DMS 273 treated with DMSO at 0.1 percent for 48 hours (cell line): ENCODE data around the gene AQP12B.
"Not testable (repeated sequence)": the region's sequence is repeated elsewhere in the genome, so short reads cannot be mapped to it uniquely, and the experiment has no call there.

Experiments
- DNase-seq: peaks from one replicate; lab custom pipeline; 2025; lab: John Stamatoyannopoulos, UW

The AQP12B gene, protein sequence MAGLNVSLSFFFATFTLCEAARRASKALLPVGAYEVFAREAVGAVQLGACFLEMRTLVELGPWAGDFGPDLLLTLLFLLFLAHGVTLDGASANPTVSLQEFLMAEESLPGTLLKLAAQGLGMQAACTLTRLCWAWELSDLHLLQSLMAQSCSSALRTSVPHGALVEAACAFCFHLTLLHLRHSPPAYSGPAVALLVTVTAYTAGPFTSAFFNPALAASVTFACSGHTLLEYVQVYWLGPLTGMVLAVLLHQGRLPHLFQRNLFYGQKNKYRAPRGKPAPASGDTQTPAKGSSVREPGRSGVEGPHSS

DNA sequence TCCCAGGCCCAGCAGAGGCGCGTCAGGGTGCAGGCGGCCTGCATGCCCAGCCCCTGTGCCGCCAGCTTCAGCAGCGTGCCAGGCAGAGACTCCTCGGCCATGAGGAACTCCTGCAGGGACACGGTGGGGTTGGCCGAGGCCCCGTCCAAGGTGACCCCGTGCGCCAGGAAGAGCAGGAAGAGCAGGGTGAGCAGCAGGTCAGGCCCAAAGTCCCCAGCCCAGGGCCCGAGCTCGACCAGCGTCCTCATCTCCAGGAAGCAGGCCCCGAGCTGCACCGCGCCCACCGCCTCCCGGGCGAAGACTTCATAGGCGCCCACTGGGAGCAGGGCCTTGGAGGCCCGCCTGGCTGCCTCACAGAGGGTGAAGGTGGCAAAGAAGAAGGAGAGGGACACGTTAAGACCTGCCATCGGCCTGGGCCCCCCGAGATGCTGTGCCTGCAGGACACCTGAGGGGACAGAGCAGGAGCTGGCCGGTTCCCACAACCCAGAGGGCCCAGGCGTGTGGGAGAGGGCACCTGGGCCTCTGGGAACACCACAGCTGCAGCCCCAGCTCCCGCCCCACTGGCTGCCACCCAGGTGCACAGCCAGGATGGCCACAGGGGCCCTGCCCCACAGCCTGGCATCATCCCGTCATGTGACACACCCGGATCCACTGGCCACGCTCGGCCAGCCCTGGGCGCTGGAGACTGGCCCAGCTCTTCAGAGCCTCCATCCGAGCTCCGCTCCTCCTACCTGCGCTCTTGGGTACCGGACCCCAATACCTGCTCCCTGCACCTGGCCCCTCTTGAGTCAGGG lies at the start of gene AQP12B:
AQP12B (minus strand) TSS at position 455 of the 794 bp plus-strand sequence; CDS start at position 407, 48 bp downstream.
- not testable (repeated sequence) for DNase-seq

DNA sequence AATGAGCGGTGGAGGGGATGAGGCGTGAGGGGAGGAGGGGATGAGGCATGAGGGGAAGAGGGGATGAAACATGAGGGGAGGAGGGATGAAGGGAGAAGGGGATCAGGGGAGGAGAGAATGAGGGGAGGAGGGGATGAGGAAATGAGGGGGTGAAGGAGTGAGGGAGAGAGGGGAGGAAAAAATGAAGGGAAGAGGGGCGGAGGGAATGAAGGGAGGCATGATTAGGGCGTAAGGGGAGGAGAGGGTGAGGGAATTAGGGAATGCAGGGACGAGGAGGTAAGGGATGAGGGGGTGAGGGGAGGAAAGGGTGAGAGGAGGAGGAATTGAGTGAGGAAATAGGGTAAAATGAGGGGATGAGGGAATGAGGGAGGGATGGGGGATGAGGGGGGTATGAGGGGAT lies 49.5 kb upstream of the AQP12B start:
- DNase-seq, result no peak

DNA sequence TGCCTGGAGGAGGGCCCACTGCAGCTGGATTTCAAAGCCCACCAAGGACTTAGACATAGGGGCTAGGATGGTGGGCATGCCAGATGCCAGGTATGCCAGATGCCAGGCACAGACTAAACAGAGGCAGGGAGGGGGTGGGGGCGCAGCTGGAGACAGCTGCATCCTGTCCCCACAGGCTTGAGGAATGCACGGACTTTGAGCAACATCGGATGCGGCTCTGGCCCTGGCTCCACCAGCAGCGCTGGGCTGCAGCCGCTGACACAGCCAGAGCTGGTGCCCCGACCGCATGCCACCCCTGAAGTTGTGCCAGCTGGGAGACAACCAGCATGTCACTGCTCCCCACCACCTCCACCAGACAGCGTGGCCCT lies 48.5 kb upstream of the AQP12B start:
- DNase-seq, result no peak

DNA sequence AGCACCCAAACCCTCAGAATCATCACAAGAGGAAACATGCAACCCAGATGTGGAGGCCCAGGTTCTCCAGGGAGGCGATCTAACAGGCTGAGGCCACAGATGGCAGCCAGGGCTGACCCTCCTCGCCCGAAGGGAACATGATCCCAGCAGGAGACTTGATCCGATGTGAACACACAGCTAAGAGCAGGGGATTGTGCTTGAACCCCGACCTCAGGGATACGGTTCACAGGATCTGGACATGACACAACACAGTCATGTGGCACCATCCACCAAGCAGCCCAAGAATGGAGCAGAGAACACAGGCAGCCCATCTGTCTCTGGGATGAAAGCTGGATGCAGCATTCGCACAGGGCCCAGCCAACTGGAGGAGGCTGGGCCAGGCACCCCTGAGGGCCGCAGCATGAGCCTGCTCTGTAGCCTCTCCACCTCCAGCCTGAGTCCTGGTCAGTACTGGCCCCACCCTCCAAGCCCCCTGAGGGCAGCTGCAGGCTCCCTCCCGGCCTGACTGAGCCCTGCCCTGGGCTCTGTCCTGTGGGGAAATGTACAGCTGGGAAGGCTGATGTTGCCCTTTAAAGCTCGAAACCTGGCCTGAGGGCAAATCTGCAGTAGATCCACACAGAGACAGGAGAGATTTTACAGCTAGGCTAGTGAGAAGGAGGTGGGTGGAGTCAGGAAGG lies 48.0 kb upstream of the AQP12B start:
- DNase-seq, result no peak

DNA sequence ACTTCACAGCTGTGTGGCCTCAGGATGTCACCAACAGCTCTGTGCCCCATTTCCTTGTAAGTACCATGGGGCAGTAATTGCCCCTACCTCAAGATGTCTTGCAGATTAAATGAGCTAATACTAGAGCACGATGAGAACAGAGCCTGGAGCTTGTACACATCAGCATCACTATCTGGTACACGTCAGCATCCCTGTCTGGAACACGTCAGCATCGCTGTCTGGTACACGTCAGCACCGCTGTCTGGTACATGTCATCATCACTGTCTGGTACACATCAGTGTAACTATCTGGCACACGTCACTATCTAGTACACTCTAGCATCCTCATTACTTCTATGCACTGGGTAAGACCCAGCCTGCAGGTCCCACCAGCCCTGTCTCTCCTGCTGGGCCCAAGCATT lies 46.1 kb upstream of the AQP12B start:
- DNase-seq, result no peak

DNA sequence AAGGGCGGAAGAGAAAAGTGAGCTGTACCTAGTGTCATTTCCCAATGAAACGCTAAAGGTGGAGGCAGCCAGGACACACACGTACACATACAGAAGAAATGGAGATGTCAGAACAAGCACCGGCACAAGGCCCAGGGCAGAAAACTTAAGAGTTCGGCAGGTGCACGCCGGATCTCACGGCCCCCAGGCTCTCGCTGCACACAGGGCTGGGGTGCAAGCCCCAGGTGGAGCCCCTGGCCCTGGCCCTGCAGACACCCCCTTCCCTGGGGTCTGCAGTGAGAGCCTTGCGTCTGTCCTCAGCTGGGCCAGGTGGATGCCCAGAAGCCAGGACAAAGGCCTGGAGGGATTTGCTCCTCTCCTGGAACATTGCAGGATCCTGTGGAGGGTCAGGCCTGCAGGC lies 45.7 kb upstream of the AQP12B start:
- no peak for DNase-seq

DNA sequence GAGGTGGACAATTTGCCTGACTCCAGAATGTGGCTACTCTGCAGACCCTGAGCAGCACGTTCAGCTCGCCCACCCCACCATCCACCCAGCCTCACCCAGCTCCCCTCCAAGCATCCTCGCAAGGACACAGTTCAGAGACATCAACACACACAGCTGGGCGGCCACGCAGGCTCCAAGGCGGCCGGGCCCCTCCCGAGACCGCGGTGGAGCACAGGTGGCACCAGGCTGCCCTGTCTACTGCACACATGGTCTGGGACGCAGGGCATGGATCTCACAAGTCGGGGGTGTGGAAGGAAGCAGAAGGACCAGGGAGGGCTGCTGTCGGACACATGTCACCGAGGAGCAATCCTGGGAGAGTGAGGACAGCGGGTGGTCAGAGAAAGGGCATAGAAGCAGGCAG lies 45.2 kb upstream of the AQP12B start:
- DNase-seq, result no peak

DNA sequence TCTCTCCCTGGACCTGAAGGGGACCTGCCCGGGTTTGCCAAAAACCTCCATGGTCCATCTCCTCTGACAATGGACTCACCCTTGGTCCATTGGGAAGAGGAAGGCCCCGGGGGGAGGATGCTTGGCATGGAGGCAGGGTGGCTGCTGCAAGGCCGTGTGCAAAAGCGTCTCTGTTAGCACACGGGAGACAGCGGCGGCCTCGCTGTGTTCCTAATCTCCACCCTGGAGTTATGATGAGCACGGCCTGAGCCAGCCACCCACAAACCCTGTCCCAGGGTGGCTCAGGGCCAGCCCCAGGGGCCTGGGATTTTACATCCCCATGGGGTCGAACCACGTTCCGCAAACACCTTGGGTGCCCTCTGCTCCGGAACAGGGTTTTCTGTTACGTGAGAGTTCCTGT lies 44.8 kb upstream of the AQP12B start:
- DNase-seq, result no peak

DNA sequence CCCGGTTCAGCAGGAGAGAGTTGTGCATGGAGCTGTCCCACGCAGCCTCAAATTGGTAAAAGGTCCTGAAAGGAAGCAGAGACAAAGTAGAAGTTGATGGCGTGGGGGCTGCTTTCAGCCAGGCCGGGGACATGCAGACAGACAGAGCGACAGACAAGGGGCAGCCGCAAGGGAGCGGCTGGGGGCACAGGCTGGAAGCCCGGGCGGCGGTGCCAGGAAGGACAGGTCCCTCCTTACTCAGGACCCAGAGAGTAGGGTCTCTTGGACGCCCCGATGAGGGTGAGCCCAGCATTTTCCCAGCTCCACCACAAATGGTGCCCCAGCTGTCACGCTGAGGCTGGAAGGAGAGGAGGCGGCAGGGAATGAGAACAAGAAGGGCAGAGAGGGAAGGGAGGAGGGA lies 44.2 kb upstream of the AQP12B start:
- DNase-seq, result no peak

DNA sequence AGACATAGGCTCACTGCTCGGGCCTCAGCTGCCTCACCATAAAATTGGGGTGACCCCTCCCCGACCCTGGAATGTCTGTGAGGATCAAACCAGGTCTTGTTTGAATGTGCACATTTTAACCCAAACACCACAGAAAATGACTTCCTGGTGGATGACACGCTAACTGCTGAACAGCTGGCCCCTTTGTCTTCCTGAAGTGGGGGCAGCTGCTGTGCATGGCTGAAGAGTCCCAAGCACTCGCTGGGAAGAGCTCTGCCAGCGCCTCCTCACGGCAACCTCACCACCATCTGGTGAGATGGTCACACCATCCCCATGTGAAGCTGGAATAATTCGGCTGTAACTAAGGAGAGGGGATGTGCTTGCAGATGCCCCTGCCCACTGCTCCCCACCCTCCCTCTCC lies 43.0 kb upstream of the AQP12B start:
- peak; percentile 64 for DNase-seq

DNA sequence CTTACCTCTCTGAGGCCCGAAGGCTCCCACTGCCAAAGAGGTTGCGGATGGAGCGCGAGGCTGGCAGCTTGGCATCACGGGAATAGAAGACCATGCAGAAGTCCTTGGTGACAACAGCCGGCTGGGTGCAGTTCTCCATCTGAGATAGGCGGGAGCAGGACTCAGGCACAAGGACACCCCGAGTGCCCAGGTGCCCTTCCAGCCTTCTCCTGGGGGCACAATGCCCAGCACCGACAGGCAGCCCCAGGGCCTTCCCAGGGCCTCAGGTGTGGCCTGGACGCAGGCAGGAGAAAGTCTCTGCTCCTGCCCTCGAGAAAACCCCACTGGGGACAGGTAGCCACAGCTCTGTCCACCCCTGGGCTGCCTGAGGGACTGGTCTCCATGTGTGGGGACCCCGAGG lies 42.6 kb upstream of the AQP12B start:
- DNase-seq, result no peak

DNA sequence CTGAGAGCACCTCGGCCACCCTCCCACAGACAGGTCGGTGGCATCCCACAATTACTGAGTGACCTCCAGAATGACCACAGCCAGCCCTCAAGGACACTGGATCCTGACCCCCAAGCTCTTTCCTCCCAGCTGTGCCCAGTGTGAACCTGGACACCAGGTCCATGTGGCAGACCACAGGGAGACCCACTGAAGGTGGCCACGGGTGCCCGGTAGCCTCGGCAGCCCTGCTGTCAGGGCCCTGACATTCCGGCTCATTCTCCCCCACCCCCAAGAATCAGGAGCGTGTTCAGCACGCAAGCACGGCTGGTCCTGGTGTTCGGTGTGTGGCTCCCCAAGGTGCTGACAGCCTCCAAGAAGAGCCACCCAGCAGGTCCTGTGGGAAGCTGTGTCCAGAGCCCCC lies 41.7 kb upstream of the AQP12B start:
- no peak for DNase-seq

DNA sequence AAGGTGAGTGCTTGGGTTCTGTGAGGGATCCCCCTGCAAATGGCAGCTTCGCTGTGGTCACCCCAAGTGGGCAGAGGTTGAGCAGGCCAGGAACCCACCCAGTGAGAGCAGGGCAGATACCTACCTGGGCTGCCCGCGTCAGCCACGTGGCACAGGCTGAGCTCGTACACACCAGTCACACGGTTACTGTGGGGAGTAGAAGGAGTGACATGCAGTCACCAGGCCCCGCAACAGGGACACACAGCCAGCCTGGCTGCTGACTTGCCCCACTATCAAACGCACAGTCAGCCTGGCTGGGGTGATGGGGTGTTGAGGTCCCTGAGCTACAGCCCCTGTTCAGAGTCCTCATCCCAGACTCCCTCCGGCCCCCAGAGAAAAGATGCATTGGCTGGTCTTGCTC lies 41.2 kb upstream of the AQP12B start:
- no peak for DNase-seq

DNA sequence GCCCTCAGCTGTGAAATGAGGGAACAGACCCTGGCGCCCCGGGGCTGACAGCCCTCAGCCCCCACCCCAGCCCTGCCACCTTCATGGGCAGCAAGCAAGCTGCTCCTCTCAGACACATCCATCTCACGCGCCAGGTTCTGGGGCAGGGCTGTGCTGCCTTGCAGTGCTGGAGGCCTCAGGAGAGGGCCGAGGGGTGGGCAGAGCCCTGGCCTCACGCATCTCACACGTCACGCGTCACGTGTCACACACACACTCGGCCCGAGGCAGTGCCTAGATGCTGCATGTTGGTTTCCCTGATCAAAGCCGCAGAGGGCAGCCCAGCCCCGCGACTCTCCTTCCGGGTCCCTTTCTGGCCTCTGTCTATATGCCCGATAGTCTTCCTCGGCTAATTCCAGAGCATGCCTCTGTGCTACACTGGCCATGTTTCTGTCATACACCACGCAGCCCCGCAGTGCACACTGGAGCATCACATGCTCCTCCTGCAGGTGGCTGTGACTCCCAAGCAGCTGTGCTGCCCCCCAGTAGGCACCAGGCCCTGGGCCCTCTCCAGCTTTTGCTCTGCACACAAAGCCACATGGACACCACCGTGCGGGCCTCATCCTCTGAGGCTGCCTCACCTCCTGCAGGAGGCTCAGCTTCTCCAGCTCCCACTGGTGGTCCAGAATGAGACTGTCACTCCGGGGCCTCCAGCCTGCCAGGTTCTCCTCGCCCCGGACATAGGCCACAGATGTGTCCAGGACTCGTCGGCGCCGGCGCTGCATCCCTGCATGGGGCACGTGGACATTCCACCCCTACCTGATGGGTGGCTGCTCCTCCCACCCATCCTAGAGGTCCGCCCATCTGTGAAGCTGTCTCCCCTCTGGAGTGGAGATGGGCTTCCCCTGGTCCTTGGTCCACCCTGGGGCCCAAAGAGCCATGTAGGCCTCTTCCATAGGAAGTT lies 40.4 kb upstream of the AQP12B start:
- DNase-seq, result no peak

DNA sequence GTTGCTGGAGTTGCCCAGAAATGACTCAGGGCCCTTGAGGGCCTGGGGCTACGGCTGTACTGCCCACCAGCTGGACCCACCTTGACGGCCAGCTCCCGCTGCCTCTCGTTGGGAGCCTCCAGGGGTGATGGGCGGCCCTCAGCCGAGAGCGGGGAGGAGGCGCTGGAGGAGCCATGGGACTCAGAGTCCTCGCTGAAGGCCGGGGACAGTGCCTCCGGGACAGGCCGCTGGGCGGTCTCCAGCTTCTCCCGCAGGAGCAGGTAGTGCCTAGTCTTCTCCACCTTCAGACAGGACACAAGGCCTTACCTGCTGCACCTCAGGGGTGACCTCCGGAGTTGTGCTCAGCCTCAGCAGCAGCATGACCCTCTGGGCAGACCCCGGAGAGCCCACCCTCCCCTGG lies 39.7 kb upstream of the AQP12B start:
- no peak for DNase-seq

DNA sequence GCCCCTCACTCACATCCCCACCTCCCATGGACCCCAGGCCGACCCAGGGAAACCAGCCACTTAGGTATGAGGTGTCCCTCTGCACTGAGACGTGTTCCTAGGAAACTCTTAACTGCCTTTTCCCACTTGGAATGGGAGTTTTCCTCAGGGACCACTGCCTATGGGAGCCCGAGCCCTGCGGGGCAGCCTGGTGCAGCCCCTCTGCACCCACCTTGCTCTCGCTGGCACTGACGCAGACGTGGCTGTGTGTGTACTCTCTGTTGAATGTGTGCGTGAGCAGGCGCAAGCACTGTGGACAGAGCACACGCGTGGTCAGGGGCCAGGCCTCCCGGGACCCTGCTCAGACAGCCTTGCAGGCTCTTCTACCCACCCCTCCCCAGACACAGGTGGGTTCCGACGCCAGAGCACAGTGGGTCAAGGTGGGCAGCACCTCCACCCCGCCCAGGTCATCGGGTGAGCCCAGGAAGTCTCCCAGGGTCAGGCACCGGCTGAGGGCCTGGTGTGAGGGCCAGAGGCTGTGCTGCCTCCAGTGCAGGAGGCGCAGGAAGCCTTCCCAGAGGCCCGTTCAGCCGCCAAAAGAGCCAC lies 39.0 kb upstream of the AQP12B start:
- no peak for DNase-seq

DNA sequence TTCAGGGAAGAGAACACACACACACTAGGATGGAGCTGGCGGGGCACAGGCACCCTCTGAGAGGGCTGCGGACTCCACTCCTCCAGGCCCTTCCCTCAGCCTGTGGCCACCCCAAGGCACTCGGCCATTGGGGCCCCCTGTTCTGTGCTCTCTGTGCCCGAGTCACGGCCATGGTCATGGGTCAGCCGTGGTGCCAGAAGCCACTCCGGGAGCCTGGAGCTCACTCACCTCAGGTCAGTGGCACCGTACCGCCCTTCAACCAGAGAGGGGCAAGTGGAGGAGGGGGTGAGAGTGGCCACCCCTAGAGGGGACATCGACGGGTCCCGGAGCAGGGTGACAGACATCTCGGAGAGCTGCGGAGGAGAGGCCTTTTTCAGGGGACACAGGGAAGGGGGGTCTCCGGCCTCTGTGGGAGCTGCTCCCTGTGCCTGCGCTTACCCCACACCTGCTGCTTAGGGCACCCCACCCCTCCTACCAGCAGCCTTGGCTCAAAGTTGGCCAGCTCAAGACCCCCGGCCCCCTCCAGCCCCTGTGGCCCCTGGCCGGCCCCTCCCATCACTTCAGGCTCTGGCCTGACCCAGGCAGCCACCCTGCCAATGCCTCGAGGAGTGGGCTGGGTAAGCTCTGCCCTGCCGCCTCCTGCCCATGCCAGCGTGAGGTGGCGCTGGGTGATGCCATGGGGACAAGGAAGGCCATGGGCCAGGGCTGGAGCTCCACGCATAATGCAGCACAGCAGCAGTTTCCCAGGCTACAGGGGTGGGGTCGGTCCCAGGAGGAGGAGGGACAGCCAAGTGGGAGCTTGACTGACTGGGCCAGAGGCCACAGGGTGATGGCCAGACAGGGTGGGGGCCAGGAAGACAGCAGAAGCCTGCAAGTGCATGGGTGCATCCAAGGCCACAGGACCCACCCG lies 38.3 kb upstream of the AQP12B start:
- no peak for DNase-seq

DNA sequence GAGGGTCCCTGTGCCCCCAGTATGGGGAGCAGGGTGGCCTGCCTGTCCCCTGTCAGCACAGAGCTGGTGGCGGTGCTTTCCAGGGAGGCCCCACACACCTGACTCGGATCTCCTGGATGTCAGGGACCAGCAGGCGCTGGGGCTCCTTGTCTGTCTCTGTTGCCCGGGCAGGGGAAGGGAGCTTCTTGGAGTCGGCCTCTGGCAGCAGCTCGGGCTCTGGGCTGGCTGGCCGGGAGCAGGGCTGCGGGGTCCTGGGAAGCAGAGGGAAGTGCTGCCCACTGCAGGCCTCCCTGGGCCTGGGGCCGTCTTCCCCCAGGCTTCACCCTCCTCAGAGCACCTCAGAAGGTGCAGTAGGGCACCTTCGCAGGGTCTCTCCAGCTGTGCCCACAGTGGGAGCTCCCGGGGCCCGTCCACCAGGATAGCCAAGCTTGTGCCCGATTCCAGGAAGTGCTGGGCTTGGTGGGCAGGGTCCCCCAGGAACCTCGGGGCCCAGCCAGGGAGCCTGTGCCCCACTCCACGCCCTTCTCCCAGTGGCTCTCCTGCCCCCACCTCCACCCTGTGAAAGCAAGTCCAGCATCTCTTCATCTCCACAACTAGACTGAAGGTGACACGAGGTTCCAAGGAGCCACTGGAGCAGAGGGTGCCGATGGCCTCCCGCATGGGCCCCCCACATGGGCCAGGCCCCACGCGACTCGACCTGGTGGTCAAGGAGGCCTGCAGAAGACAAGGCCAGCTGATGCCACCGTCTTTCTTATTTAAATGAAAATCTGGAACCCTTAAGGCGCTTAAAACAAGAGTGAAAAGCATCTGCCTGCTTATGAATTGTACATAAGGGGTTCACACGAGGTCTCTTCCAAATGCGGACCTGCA lies 37.2 kb upstream of the AQP12B start:
- no peak for DNase-seq

DNA sequence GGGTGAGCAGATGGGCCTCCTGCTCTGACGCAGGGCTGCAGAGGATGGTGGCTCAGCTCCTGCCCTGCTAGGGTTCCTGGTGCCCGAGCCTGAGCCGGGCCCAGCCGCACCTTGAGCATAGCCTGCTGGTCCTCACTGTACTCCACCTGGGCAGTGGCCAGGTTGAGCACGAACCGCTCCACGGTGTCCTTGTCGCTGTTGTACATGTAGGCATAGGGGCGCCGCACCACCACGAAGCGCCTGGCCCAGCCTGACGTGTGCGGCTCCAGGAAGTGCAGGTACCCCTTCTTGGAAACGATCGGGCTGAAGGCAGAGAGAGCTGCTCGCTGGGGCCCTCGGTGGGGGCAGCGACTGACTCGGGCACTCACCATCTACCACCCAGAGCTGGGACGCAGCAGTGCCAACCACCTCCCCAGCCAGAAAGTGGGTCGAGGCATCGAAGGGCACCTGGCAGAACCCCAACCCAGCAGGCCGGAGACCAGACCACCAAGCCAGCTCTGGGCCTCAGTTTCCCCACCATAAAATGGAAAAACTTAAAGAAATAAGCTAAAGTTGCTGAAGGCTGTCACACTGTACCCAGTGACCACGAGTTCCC lies 36.3 kb upstream of the AQP12B start:
- DNase-seq, result no peak
